Esophagus squamous epithelium (tissue), 5 donors: ENCODE results near the gene ASIC2. TPM values are rescaled to one million over a fixed set of nuclear protein-coding genes. Genes with fewer than 3 reads are reported as not detected.

Experiments used
- DNase-seq: peaks from one replicate; lab custom pipeline; 2025; lab: John Stamatoyannopoulos, UW
- H3K27ac ChIP-seq, 4 donors: fragments of 200-600 bp; sonication (generic); one replicate each; pipeline ENCODE4 v1.5.1; 2016 to 2019; ENCODE audit warnings: mild to moderate bottlenecking in 1 of 4
- H3K27me3 ChIP-seq, 4 donors: fragments of 200-600 bp; sonication (generic); 1 replicate in 3 of 4; 2 replicates in 1 of 4; pipeline versions ENCODE4 v1.5.1 to v1.6.0; 2017 to 2021; ENCODE audit warnings: antibody characterized with exemption in 1 of 4
- H3K36me3 ChIP-seq, 3 donors: fragments of 200-600 bp; sonication (generic); one replicate each; pipeline ENCODE4 v1.5.1; 2016 to 2019
- H3K4me1 ChIP-seq, 3 donors: fragments of 200-600 bp; sonication (generic); one replicate each; pipeline ENCODE4 v1.5.1; 2017 to 2019
- H3K4me3 ChIP-seq, 4 donors: fragments of 200-600 bp; sonication (generic); 1 replicate in 3 of 4; 2 replicates in 1 of 4; pipeline ENCODE4 v1.5.1; 2016 to 2019; ENCODE audit warnings: mild to moderate bottlenecking in 2 of 4, moderate library complexity in 1 of 4
- H3K9me3 ChIP-seq, 3 donors: fragments of 200-600 bp; sonication (generic); one replicate each; pipeline ENCODE4 v1.5.1; 2016 to 2019
- CTCF ChIP-seq, 6 experiments: fragments of 450-650 bp in 4 of 6; fragments of 200-600 bp in 2 of 6; sonication (generic) in 2 of 6; IDR thresholded peaks; one replicate each; pipeline ENCODE4 v1.5.1; 2016 to 2019; ENCODE audit warnings: antibody characterized with exemption in 6 of 6, mild to moderate bottlenecking in 4 of 6, moderate library complexity in 4 of 6
- POLR2A ChIP-seq, 4 donors: fragments of 450-650 bp; IDR thresholded peaks; one replicate each; pipeline ENCODE4 v1.6.1; 2017; ENCODE audit warnings: antibody characterized with exemption in 4 of 4, mild to moderate bottlenecking in 4 of 4, moderate library complexity in 3 of 4
- WGBS, 2 donors: methylation state at CpG; one replicate each; pipeline ENCODE4 v1.1.5; 2018; 5-methylcytosine and 5-hydroxymethylcytosine counted together
- intact Hi-C: fragments of 100-400 bp; cut with DNase I; formaldehyde crosslinking; loops from one replicate; pipeline ENCODE4 v1.15.0; 2022
- total RNA-seq, 4 donors: library from RNA; depleted of rRNA; stranded (reverse); fragments of >200 nt; gene quantifications; one replicate each; pipeline ENCODE4 v1.1.0, GENCODE V29; 2016
- donor health status: DM: yes; HTN: yes; CAD: no.

Gene ASIC2
- total RNA-seq, 4 donors from 2014 or later, result 0.29 TPM; not detected in 3

DNA sequence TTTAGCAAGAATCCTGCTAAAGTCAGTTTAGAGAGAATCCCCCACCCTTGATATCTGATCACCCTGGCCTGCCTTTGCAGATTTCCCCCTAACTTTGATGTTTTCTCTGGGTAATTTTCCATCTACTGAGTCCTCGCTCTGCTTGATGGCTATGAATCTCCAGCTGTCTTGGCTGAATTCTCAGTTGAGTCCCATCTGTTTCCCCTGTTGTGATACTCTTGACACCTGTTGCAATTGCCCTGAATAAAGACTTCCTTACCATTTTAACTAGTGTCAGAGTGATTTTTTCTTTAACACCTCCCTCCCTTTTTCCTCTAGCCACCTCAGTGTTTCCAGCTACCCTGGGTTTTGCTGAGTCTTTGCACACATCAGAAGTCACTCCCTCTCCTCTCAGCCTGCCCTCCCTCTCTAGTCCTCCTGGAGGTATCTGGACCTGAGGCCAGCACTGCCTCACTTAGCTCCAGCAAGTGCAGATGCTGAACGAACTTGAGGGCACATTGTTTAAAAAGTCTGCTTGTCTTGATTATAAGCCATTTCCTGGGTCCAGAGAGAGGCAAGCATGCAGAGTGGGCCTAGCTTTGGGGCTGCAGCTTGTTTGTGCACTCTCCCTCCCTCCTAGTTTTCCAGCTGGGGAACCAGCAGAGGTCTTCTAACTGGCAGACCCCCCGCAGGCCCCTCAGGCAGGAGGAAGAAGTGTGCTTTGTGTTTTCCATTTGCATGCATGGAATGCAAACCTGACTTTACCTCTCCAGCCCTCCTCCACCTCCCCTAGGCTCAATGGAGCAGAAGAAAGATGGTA is 268.2 kb downstream of the ASIC2 start:
- 65 to 74% methylated on average over 2 to 3 of the region's 3 CpGs for WGBS, 2 donors
- Histone ChIP-seq H3K9me3 (no peaks in the 10 kb centered on the region), H3K36me3 (no peaks in the 10 kb centered on the region), H3K27ac (no peak overlapping the region), H3K4me3 (no peak overlapping the region), H3K4me1 (no peaks in the 10 kb centered on the region), H3K27me3 (peaks cover 0 to 17% (median 0%) of the 10 kb centered on the region in 4 donors)
- TF ChIP-seq CTCF (IDR thresholded peaks at IDR 0.05), result no peak
- TF ChIP-seq POLR2A (IDR thresholded peaks at IDR 0.05), result no peak
- intact Hi-C loops, result no loop called here
- no peak for DNase-seq

GRCh38 chr17:33023790-33024189 is 269.3 kb downstream of the ASIC2 start:
- H3K36me3 ChIP-seq, result no peaks in the 10 kb centered on the region
- 70 to 80% methylated on average over 2 to 3 of the region's 3 CpGs for WGBS, 2 donors
- H3K4me1 ChIP-seq, result no peaks in the 10 kb centered on the region
- TF ChIP-seq POLR2A (IDR thresholded peaks at IDR 0.05) (no peak), CTCF (IDR thresholded peaks at IDR 0.05) (no peak)
- H3K4me3 ChIP-seq, result no peak overlapping the region
- DNase-seq, result no peak
- H3K27me3 ChIP-seq, result peaks cover 0 to 17% (median 0%) of the 10 kb centered on the region in 4 donors
- H3K9me3 ChIP-seq, result no peaks in the 10 kb centered on the region
- intact Hi-C loops, result no loop called here
- H3K27ac ChIP-seq, result no peak overlapping the region

- no peaks in the 10 kb centered on the region for H3K36me3 ChIP-seq
- H3K4me3 ChIP-seq, result no peak overlapping the region
- WGBS, 2 donors, result 52 to 63% methylated on average over 8 to 9 of the region's 12 CpGs
- no peak overlapping the region for H3K27ac ChIP-seq
- H3K27me3 ChIP-seq, result peaks cover 0 to 17% (median 0%) of the 10 kb centered on the region in 4 donors
- no peak for TF ChIP-seq CTCF (IDR thresholded peaks at IDR 0.05)
- TF ChIP-seq POLR2A (IDR thresholded peaks at IDR 0.05), result no peak
- H3K9me3 ChIP-seq, result no peaks in the 10 kb centered on the region
- no peak for DNase-seq
- no peaks in the 10 kb centered on the region for H3K4me1 ChIP-seq
- intact Hi-C loops, result no loop called here
These were observed 271.2 kb downstream of the ASIC2 start for GRCh38 chr17:33021731-33022408.

DNA sequence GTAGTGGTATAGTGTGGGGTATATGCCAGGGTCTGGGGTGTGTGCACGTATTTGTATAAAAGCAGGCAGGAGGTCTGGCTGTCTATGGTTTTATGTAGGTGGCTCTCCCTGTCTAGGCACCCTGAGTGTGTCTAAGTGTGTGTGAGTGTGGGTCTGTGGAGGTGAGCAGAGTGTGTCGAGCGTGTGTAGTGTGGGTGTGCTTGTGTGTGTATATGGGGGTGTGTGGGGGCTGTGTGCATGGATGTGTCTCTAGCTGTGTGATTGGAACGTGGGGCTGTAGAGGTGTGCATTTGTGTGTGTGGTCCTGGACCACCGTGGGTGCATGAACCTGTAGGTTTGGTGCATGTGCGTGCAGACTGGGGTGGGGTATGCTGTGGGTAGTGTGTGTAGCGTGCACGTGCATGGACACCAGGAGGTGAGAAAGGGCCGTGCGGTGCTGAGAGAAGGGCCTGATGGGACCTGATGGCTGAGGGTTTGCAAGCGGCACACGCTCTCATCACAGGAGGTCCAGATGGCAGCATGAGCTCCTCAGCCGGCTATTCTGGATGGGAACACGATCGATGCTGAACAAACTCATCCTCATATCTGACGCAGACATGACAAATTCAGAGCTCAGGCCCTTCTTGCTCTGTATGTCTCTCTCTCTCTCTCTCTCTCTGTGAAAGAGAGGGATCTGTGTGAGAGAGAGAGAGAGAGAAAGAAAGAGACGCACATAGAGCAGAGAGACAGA is 273.8 kb downstream of the ASIC2 start:
- no peaks in the 10 kb centered on the region for H3K9me3 ChIP-seq
- intact Hi-C loops, result no loop called here
- H3K4me3 ChIP-seq, result no peak overlapping the region
- H3K27me3 ChIP-seq, result peaks cover 0 to 14% (median 0%) of the 10 kb centered on the region in 4 donors
- H3K27ac ChIP-seq, result no peak overlapping the region
- no peaks in the 10 kb centered on the region for H3K36me3 ChIP-seq
- 81 to 91% methylated on average over 10 to 15 of the region's 17 CpGs for WGBS, 2 donors
- no peak for TF ChIP-seq CTCF (IDR thresholded peaks at IDR 0.05)
- no peak for TF ChIP-seq POLR2A (IDR thresholded peaks at IDR 0.05)
- DNase-seq, result no peak
- no peaks in the 10 kb centered on the region for H3K4me1 ChIP-seq
